Spleen (tissue), 7 donors: ENCODE results near the gene GABBR2.

Source experiments
- CTCF ChIP-seq, 11 experiments: fragments of 200-600 bp in 7 of 11; fragments of 450-650 bp in 4 of 11; sonication (generic) in 4 of 11; IDR thresholded peaks in 8 of 11; conservative IDR thresholded peaks in 3 of 11; 1 replicate in 7 of 11; 2 replicates in 4 of 11; pipeline versions ENCODE4 v1.4.0 to v1.8.0; 2016 to 2021; ENCODE audit warnings: antibody characterized with exemption in 11 of 11, inconsistent platforms in 4 of 11, mild to moderate bottlenecking in 1 of 11
- POLR2A ChIP-seq, 3 donors: fragments of 450-650 bp; IDR thresholded peaks; one replicate each; pipeline ENCODE4 v1.5.1; 2017; ENCODE audit warnings: antibody characterized with exemption in 3 of 3, mild to moderate bottlenecking in 1 of 3
- donor health status: DM: no; HTN: no; CAD: no; lungs with moderate emphysema.
- donor health status: DM: no; HTN: no; CAD: no.
- donor health status: DM: no; HTN: no; CAD: no.

DNA sequence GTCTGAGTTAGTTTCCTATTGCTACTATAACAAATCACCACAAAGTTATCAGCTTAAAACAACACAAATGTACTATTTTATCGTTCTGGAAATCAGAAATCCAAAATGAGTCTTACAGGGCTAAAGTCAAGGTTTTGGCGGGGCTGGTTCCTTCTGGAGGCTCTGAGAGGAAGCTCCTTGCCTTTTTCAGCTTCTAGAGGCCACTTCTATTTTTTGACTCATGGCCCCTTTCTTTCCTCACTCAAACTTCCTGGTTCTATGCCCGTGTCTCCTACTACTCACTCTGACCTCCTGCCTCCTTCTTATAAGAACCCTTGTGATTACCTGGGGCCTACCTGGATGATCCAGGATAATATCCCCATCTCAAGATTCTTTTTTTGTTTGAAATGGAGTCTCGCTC, 48.2 kb downstream of the GABBR2 start:
- TF ChIP-seq CTCF (IDR thresholded peaks at IDR 0.05 in 8 of 11, conservative IDR thresholded peaks at IDR 0.05 in 3 of 11) (no peak), POLR2A (IDR thresholded peaks at IDR 0.05) (no peak)
